GM23248 (cell line): ENCODE results near the gene UGGT1.

Experiments
- EZH2 ChIP-seq: fragments of 200-600 bp; sonication (generic); IDR thresholded peaks from 2 replicates; pipeline ENCODE4 v1.6.1; 2018; ENCODE audit warnings: antibody characterized with exemption, mild to moderate bottlenecking; ENCODE audit not compliant: insufficient read depth, poor library complexity, severe bottlenecking
- EZH2phosphoT487 ChIP-seq: fragments of 200-600 bp; sonication (generic); IDR thresholded peaks from 2 replicates; pipeline ENCODE4 v1.6.1; 2018; ENCODE audit warnings: antibody characterized with exemption, moderate library complexity, mild to moderate bottlenecking, low read depth; ENCODE audit not compliant: insufficient read depth

- TF ChIP-seq EZH2 (no peak), EZH2phosphoT487 (no peak)
Observed at GRCh38 chr2:128219891-128220290, 128.9 kb downstream of the UGGT1 start.
